GM23338 (cell line): ENCODE results near the gene PPP1R3E. TPM values are rescaled to one million over a fixed set of nuclear protein-coding genes. Genes with fewer than 3 reads are reported as not detected.
"Not testable (repeated sequence)": the region's sequence is repeated elsewhere in the genome, so short reads cannot be mapped to it uniquely, and the experiment has no call there.

ENCODE experiments used
- ATAC-seq: fragments of 200-7000 bp; cut with Tn5 transposase; 3 replicates; pipeline ENCODE4 v1.9.1; 2020
- DNase-seq: peaks from one replicate; pipeline ENCODE4 v3.0.0-alpha.2; 2015; ENCODE audit warnings: low spot score
- H2AFZ ChIP-seq: fragments of 200-600 bp; sonication (generic); 2 replicates; pipeline ENCODE4 v1.8.0; 2016; ENCODE audit warnings: antibody characterized with exemption, mild to moderate bottlenecking, moderate library complexity
- H3F3A ChIP-seq: fragments of 200-600 bp; sonication (generic); replicated peaks from 2 replicates; pipeline ENCODE4 v1.8.0; 2017; ENCODE audit warnings: antibody characterized with exemption, mixed run types, low read depth
- H3K27ac ChIP-seq: fragments of 200-600 bp; sonication (generic); 2 replicates; pipeline ENCODE4 v1.6.1; 2016; ENCODE audit warnings: low read depth
- H3K27me3 ChIP-seq: fragments of 200-600 bp; sonication (generic); 2 replicates; pipeline ENCODE4 v1.8.0; 2016; ENCODE audit warnings: mild to moderate bottlenecking, mixed run types, moderate library complexity; ENCODE audit not compliant: insufficient read depth
- H3K36me3 ChIP-seq: fragments of 200-600 bp; sonication (generic); 2 replicates; pipeline ENCODE4 v1.8.0; 2016; ENCODE audit warnings: mild to moderate bottlenecking; ENCODE audit not compliant: insufficient read depth
- H3K4me1 ChIP-seq: fragments of 200-600 bp; sonication (generic); 2 replicates; pipeline ENCODE4 v1.8.0; 2016; ENCODE audit warnings: mild to moderate bottlenecking, moderate library complexity; ENCODE audit not compliant: insufficient read depth
- H3K4me2 ChIP-seq: fragments of 200-600 bp; sonication (generic); 2 replicates; pipeline ENCODE4 v1.7.1; 2017; ENCODE audit warnings: mixed run types
- H3K4me3 ChIP-seq: fragments of 200-600 bp; sonication (generic); 2 replicates; pipeline ENCODE4 v1.6.1; 2016; ENCODE audit warnings: mixed run types
- H3K79me2 ChIP-seq: fragments of 200-600 bp; sonication (generic); replicated peaks from 2 replicates; pipeline ENCODE4 v1.8.0; 2017; ENCODE audit warnings: mild to moderate bottlenecking; ENCODE audit not compliant: insufficient read depth
- H3K9me2 ChIP-seq: fragments of 200-600 bp; sonication (generic); 2 replicates; pipeline ENCODE4 v1.8.0; 2017; ENCODE audit not compliant: insufficient read depth
- H4K20me1 ChIP-seq: fragments of 200-600 bp; sonication (generic); replicated peaks from 2 replicates; pipeline ENCODE4 v1.8.0; 2017; ENCODE audit warnings: mild to moderate bottlenecking; ENCODE audit not compliant: insufficient read depth
- H3K27ac Mint-ChIP-seq: 2 replicates; pipeline ENCODE4 v1.8.0; 2020; ENCODE audit warnings: inconsistent platforms, mild to moderate bottlenecking, moderate library complexity, mixed read lengths
- H3K27me3 Mint-ChIP-seq: 3 replicates; pipeline ENCODE4 v1.8.0; 2022; ENCODE audit warnings: low read depth, mild to moderate bottlenecking, moderate library complexity, mixed read lengths, inconsistent platforms; ENCODE audit not compliant: insufficient read depth, poor library complexity
- H3K36me3 Mint-ChIP-seq: 3 replicates; pipeline ENCODE4 v1.8.0; 2021; ENCODE audit warnings: low read depth, mild to moderate bottlenecking, inconsistent platforms, moderate library complexity, mixed read lengths
- H3K4me1 Mint-ChIP-seq: 3 replicates; pipeline ENCODE4 v1.8.0; 2020; ENCODE audit warnings: mild to moderate bottlenecking, inconsistent platforms, mixed read lengths
- H3K4me3 Mint-ChIP-seq: 3 replicates; pipeline ENCODE4 v1.8.0; 2021; ENCODE audit warnings: moderate library complexity, mild to moderate bottlenecking, inconsistent platforms, mixed read lengths
- H3K9me3 Mint-ChIP-seq: 3 replicates; pipeline ENCODE4 v1.8.0; 2020; ENCODE audit warnings: moderate library complexity, mild to moderate bottlenecking, inconsistent platforms, mixed read lengths
- CREB1 ChIP-seq: fragments of 250-450 bp; sonication (Bioruptor Pico); IDR thresholded peaks from 2 replicates; pipeline ENCODE4 v1.5.0; 2020; ENCODE audit warnings: low read depth, mild to moderate bottlenecking, moderate library complexity
- EZH2 ChIP-seq: fragments of 200-600 bp; sonication (generic); IDR thresholded peaks from one replicate; pipeline ENCODE4 v1.8.0; 2017; ENCODE audit warnings: antibody characterized with exemption, mild to moderate bottlenecking, low read depth; ENCODE audit not compliant: unreplicated experiment
- NANOG ChIP-seq: IDR thresholded peaks from 2 replicates; pipeline ENCODE4 v1.6.1; 2016; ENCODE audit warnings: antibody characterized with exemption, borderline replicate concordance
- POLR2AphosphoS5 ChIP-seq: IDR thresholded peaks from 2 replicates; pipeline ENCODE4 v1.6.1; 2016; ENCODE audit warnings: antibody characterized with exemption, low read depth
- ZNF331 ChIP-seq: fragments of 250-450 bp; sonication (Bioruptor Pico); IDR thresholded peaks from 2 replicates; pipeline ENCODE4 v1.5.0; 2020; ENCODE audit warnings: low read depth, mild to moderate bottlenecking, moderate library complexity
- polyA plus RNA-seq: library from polyadenylated mRNA; unstranded; fragments of >200 nt; fragmentation: Nextera tagmentation; extraction: Ambion mirVana; gene quantifications from 2 replicates; pipeline ENCODE4 v1.2.1, GENCODE V29; 2016
- total RNA-seq: library from RNA; depleted of rRNA; stranded (reverse); fragments of >200 nt; shearing (Covaris generic); gene quantifications from 2 replicates; pipeline ENCODE4 v1.2.3, GENCODE V29; 2014
- TF ChIP-seq, protein P1 (sequence below): IDR thresholded peaks from 2 replicates; pipeline ENCODE4 v1.6.1; 2016; ENCODE audit warnings: antibody characterized with exemption

The PPP1R3E gene
- total and polyA plus RNA-seq, 2 experiments from 2014 or later, result 2.3 to 2.5 TPM

DNA sequence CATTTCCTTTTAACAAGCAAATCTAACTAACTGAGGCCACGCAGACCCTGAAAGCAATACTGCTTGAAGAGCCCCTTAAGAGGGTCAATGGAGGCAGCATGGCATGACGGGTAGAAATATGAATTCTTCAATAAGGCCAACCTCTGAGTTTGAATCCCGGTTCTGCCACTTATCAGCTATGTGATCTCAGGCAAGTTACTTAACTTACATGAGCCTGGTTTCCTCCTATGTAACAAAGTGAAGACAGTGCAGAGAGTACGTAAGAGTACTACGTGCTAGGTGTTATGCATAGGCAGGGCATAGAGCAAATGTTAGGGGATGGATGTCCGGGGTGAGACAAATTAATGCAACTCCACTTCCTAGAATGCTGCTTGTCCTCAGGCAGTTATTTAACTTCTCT lies 21.4 kb downstream of the PPP1R3E start:
- Histone ChIP-seq H3K27ac (no peak overlapping the region), H3K4me1 (peaks cover 19% of the 10 kb centered on the region), H3K9me2 (no peaks in the 10 kb centered on the region), H3K27me3 (peaks cover 50% of the 10 kb centered on the region), H3K4me3 (no peak overlapping the region), H3K36me3 (no peaks in the 10 kb centered on the region), H3K79me2 (peaks cover 12% of the 10 kb centered on the region), H3F3A (peaks cover 9% of the 10 kb centered on the region), H3K4me2 (no peak overlapping the region), H4K20me1 (peaks cover 20% of the 10 kb centered on the region; the same call in 1 of the 2 replicates), H2AFZ (no peak overlapping the region)
- TF ChIP-seq NANOG, result no peak
- Mint-ChIP-seq H3K36me3 (peaks cover 11% of the 10 kb centered on the region), H3K27me3 (peaks cover 23% of the 10 kb centered on the region), H3K4me1 (peaks cover 17% of the 10 kb centered on the region), H3K9me3 (peaks cover 4% of the 10 kb centered on the region; the same call in 2 of the 3 replicates), H3K4me3 (no peak overlapping the region), H3K27ac (no peak overlapping the region)
- DNase-seq (no peak), ATAC-seq (no peak)

DNA sequence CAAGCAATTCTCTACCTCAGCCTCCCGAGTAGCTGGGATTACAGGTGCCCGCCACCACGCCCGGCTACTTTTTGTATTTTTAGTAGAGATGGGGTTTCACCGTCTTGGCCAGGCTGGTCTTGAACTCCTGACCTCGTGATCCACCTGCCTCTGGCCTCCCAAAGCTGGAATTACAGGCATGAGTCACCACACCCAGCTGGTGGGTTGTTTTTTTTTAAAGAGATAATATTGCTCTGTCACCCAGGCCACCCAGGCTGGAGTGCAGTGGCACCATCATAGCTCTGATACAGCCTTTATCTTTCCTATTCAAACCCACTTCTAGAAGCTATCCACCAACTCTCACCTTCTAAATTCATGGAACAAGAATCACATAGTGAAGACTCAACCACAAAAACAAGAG lies 24.7 kb downstream of the PPP1R3E start:
- not testable (repeated sequence) for H3K4me3 ChIP-seq, H3K79me2 ChIP-seq, H3K4me3 Mint-ChIP-seq, H3K4me2 ChIP-seq, DNase-seq, H3K9me2 ChIP-seq, ATAC-seq, H3K36me3 ChIP-seq, H3K9me3 Mint-ChIP-seq, H3K27ac Mint-ChIP-seq, H3K4me1 ChIP-seq, H3K27ac ChIP-seq, H3F3A ChIP-seq, H2AFZ ChIP-seq
- peaks cover 18% of the 10 kb centered on the region for H3K36me3 Mint-ChIP-seq
- H3K27me3 Mint-ChIP-seq, result peaks cover 34% of the 10 kb centered on the region
- Histone ChIP-seq H3K27me3 (peaks cover 70% of the 10 kb centered on the region), H4K20me1 (peaks cover 14% of the 10 kb centered on the region)
- peaks cover 11% of the 10 kb centered on the region for H3K4me1 Mint-ChIP-seq

DNA sequence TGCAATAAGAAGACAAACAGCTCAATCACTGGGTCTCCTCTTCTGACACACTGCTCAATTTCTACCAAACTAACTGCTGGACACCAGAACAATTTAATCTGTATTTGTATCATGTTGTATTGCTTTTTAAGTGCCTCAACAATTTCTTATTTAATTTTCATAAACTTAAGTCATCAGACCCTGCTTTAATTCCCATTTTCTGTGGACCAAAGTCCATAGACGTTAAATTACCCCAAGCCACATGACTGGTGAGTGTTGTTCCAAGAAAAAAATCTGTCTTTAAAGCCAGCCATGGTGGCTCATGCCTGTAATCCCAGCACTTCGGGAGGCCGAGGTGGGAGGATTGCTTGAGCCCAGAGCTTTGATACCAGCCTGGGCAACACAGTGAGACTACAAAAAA lies 25.5 kb downstream of the PPP1R3E start:
- peaks cover 34% of the 10 kb centered on the region for H3K27me3 Mint-ChIP-seq

DNA sequence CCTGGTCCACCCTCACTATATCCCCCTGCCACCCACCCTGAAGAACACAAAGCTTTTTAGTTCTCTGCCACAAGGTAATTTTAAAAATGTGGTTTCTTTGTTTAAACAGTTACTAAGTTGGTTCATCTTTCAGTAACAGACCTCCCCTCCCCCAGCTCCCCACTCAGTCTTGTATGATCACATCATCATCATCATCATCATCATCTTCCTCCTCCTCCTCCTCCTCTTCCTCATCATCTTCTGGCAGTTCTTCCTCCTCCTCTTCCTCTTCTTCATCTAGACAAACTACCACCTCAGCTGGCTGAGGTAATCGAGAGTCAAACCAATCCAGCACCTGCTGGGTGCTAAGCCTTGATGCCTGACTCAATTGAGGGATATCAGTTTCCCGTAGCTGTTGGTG lies 27.2 kb downstream of the PPP1R3E start:
- TF ChIP-seq ZNF331, result no peak
- TF ChIP-seq POLR2AphosphoS5, result 0 out of 2 replicates have a peak, but pooled peaks have one; percentile 10

More for the DNA sequence above, 25.5 kb downstream of the PPP1R3E start:
- Histone ChIP-seq H3K4me3 (no peak overlapping the region), H3K36me3 (no peaks in the 10 kb centered on the region), H3K4me1 (peaks cover 10% of the 10 kb centered on the region; the same call in 1 of the 2 replicates), H4K20me1 (peaks cover 9% of the 10 kb centered on the region), H3K79me2 (no peaks in the 10 kb centered on the region), H3K27ac (no peak overlapping the region), H3K4me2 (no peak overlapping the region), H3K27me3 (peaks cover 77% of the 10 kb centered on the region), H3K9me2 (no peaks in the 10 kb centered on the region), H2AFZ (no peak overlapping the region), H3F3A (peaks cover 8% of the 10 kb centered on the region; the same call in 1 of the 2 replicates)
- peaks cover 11% of the 10 kb centered on the region for H3K4me1 Mint-ChIP-seq
- TF ChIP-seq, protein P1, sequence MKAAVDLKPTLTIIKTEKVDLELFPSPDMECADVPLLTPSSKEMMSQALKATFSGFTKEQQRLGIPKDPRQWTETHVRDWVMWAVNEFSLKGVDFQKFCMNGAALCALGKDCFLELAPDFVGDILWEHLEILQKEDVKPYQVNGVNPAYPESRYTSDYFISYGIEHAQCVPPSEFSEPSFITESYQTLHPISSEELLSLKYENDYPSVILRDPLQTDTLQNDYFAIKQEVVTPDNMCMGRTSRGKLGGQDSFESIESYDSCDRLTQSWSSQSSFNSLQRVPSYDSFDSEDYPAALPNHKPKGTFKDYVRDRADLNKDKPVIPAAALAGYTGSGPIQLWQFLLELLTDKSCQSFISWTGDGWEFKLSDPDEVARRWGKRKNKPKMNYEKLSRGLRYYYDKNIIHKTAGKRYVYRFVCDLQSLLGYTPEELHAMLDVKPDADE, result no peak
- no peak for TF ChIP-seq CREB1 (CRISPR knock-in tag)
- no peak for TF ChIP-seq EZH2
- DNase-seq (no peak), ATAC-seq (no peak)
- H3K36me3 Mint-ChIP-seq, result peaks cover 18% of the 10 kb centered on the region
- H3K27ac Mint-ChIP-seq, result no peak overlapping the region
- H3K9me3 Mint-ChIP-seq, result peaks cover 4% of the 10 kb centered on the region; the same call in 2 of the 3 replicates
- no peak overlapping the region for H3K4me3 Mint-ChIP-seq

More for the DNA sequence above, 27.2 kb downstream of the PPP1R3E start:
- Histone ChIP-seq H3K4me2 (no peak overlapping the region), H4K20me1 (no peaks in the 10 kb centered on the region; the same call in none of the 2 replicates), H3K4me1 (peaks cover 9% of the 10 kb centered on the region; the same call in 1 of the 2 replicates), H3K27me3 (peaks cover 81% of the 10 kb centered on the region), H2AFZ (no peak overlapping the region), H3F3A (0 out of 2 replicates have a peak, but pooled peaks cover 2% of the 10 kb centered on the region), H3K27ac (no peak overlapping the region), H3K9me2 (no peaks in the 10 kb centered on the region), H3K79me2 (no peaks in the 10 kb centered on the region), H3K4me3 (no peak overlapping the region), H3K36me3 (no peaks in the 10 kb centered on the region)
- no peak for ATAC-seq
- H3K27ac Mint-ChIP-seq, result no peak overlapping the region
- H3K27me3 Mint-ChIP-seq, result peaks cover 38% of the 10 kb centered on the region
- H3K4me3 Mint-ChIP-seq, result no peak overlapping the region
- peaks cover 11% of the 10 kb centered on the region for H3K4me1 Mint-ChIP-seq
- H3K9me3 Mint-ChIP-seq, result peaks cover 4% of the 10 kb centered on the region; the same call in 2 of the 3 replicates
- no peak for DNase-seq
- peaks cover 18% of the 10 kb centered on the region for H3K36me3 Mint-ChIP-seq
